MG63 (cell line): ENCODE measurements around the gene FTO. TPM values are rescaled to one million over a fixed set of nuclear protein-coding genes. Genes with fewer than 3 reads are reported as not detected.
A peak's percentile ranks its signal among the peaks of the same experiment; 100 is the strongest.

Experiments used
- DNase-seq: peaks from one replicate; pipeline ENCODE4 v3.0.0-alpha.2; 2020
- H3K27me3 ChIP-seq: fragments of 250-450 bp; sonication (Bioruptor Pico); 2 replicates; pipeline ENCODE4 v1.5.1; 2020; ENCODE audit warnings: mild to moderate bottlenecking, moderate library complexity
- H3K36me3 ChIP-seq: fragments of 250-450 bp; sonication (Bioruptor Pico); 2 replicates; pipeline ENCODE4 v1.5.1; 2020; ENCODE audit warnings: mild to moderate bottlenecking, moderate library complexity
- H3K4me3 ChIP-seq: fragments of 250-450 bp; sonication (Bioruptor Pico); 2 replicates; pipeline ENCODE4 v1.5.1; 2020; ENCODE audit warnings: mild to moderate bottlenecking, moderate library complexity
- H3K9me3 ChIP-seq: fragments of 250-450 bp; sonication (Bioruptor Pico); 2 replicates; pipeline ENCODE4 v1.5.1; 2020; ENCODE audit warnings: mild to moderate bottlenecking, moderate library complexity
- total RNA-seq: library from RNA; depleted of rRNA; stranded (reverse); fragments of >200 nt; shearing (Covaris generic); gene quantifications from 2 replicates; pipeline ENCODE4 v1.2.3, GENCODE V29; 2014; ENCODE audit warnings: low replicate concordance

Gene FTO
- total RNA-seq, 1 experiment from 2014 or later: 88.6 TPM

DNA sequence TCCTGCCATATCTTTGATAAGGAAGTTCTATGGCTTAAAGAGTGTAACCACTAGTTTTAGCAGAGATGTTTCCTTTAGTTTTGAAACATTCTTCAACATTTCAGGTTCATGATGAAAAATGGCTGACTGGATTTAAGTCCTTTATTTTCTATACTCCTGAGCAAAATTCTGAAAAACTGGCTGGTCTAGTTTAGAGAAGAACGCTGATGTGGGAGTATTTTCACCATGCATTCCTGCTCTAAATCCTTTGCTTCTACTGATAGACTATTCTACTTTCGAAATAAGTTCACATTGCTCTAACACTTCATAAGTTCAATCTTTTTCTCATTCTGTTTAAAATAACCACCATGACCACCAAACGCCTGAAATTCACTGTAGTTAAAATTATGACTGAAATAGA is 281.9 kb downstream of the FTO start:
- Histone ChIP-seq H3K27me3 (no peaks in the 10 kb centered on the region), H3K4me3 (no peak overlapping the region), H3K9me3 (no peaks in the 10 kb centered on the region), H3K36me3 (no peaks in the 10 kb centered on the region)
- DNase-seq: no peak

DNA sequence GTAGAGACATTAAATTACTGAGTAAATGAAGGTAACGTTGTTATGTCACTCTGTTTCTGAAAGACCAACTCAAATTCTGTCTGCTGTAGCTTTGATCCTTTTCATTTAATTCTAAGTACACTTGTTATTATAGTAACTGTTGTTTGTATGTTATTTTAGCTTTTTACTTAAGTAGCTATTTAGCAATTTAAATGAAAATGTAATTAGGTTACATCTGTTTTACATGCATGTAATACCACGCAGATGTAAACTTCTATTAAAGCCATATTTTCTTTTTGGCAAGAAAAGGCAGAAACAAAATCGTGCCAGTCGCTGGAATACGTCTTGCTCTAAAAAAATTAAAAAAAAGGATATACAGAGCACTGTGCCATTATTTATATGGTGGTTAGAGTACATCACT is 282.8 kb downstream of the FTO start:
- H3K36me3 ChIP-seq: no peaks in the 10 kb centered on the region
- no peak for DNase-seq
- H3K9me3 ChIP-seq: no peaks in the 10 kb centered on the region
- no peaks in the 10 kb centered on the region for H3K27me3 ChIP-seq
- no peak overlapping the region for H3K4me3 ChIP-seq

DNA sequence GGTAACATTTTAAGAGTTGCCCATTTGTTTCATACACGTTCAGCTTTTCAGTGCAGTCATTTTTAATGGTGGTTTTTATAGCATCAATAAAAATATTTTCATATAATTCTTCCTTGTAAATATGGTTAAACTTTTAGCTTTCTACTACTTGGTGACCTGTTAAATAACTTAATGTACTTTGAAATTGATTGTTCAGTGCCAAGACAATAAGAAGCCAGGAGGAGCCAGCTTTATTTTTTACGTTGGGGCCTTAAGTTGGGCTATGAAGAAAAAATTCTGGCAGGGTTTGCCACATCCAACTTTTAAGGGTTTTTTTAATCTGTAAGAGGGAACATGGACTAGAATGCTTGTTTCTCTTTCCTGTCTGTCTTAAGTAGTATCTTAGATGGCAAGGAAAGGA is 284.2 kb downstream of the FTO start:
- no peaks in the 10 kb centered on the region for H3K9me3 ChIP-seq
- no peaks in the 10 kb centered on the region; the same call in 1 of the 2 replicates for H3K36me3 ChIP-seq
- H3K27me3 ChIP-seq: no peaks in the 10 kb centered on the region
- no peak for DNase-seq
- no peak overlapping the region for H3K4me3 ChIP-seq

DNA sequence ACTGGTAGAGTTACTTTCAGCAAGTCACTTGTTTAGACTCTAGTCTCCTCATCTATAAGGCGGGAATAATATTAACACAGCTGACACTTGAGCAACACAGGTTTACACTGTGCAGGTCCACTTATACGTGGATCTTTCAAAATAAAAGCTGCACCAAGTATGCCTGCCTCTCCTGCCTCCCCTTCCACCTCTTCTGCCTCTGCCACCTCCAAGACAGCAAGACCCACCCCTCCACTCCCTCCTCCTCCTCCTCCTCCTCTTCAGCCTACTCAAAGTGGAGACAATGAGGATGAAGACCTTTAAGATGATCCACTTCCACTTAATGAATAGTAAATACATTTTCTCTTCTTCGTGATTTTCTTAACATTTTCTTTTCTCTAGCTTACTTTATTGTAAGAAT is 285.6 kb downstream of the FTO start:
- H3K4me3 ChIP-seq: no peak overlapping the region
- H3K36me3 ChIP-seq: no peaks in the 10 kb centered on the region; the same call in 1 of the 2 replicates
- DNase-seq: no peak
- H3K27me3 ChIP-seq: no peaks in the 10 kb centered on the region
- no peaks in the 10 kb centered on the region for H3K9me3 ChIP-seq

DNA sequence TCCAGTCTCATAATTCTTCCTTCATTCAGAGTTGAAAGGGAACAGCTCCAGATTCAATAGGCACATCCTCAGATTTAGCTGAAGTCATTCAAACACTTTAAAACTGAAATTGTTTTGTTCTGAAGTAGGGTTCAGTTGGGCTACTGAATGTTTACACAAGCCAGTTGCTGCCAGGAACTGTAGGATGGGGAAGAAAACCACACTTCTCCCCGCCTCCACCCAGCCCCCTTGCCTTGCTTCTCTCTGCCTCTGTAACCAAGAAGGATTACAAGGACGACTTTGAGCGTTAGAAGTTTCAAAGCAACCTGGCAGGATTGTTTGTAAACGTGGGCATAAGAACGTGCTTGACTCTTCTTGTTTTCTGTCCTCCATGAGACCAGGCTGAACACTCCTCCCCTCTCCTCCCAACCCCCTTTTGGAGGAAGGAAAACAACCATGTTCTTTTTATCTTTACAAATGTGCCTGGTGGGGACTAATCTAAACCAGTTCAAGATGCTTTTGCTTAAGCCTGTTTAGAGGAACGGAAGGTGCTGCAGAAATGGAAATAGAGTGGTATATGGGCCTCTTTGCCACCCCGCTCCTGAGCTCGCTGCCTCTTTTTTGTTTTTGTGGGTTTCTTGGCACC is 287.9 kb downstream of the FTO start:
- H3K36me3 ChIP-seq: peaks cover 5% of the 10 kb centered on the region
- no peaks in the 10 kb centered on the region for H3K27me3 ChIP-seq
- DNase-seq: peak; percentile 75
- H3K9me3 ChIP-seq: no peaks in the 10 kb centered on the region
- H3K4me3 ChIP-seq: no peak overlapping the region

DNA sequence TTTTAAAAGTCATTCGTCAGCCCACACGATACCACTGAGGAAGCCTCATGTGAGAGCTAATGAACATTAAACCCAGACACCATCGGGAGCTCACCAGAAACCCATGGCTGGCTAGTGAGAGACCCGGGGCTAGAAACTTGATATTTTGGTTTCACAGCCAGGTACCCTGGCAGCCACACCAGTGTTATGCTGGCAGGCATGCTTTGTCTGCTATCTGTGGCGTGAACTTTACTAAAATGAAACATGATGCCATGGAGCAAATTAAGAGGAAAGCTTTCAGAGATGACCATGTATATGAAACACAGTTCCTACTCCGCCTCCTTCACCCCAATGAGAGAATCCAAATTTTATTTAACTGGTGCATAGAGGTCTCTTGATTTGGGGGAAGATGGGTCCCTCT is 291.4 kb downstream of the FTO start:
- no peak for DNase-seq
- no peaks in the 10 kb centered on the region for H3K27me3 ChIP-seq
- no peaks in the 10 kb centered on the region for H3K9me3 ChIP-seq
- H3K36me3 ChIP-seq: peaks cover 8% of the 10 kb centered on the region
- no peak overlapping the region for H3K4me3 ChIP-seq

DNA sequence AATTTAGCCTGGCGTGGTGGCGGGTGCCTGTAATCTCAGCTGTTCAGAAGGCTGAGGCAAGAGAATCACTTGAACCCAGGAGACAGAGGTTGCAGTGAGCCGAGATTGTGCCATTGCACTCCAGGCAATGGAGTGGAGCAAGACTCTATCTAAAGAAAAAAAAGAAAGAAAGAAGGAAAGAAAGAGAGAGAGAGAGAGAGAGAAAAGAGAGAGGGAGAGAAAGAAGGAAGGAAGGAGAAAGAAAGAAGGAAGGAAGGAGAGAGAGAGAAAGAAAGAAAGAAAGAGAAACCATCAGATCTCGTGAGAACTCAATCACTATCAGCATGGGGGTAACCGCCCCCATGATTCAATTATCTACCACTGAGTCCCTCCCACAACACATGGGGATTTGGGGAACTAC is 293.0 kb downstream of the FTO start:
- Histone ChIP-seq H3K27me3 (no peaks in the 10 kb centered on the region), H3K4me3 (no peak overlapping the region), H3K36me3 (peaks cover 8% of the 10 kb centered on the region), H3K9me3 (no peaks in the 10 kb centered on the region)
- no peak for DNase-seq

DNA sequence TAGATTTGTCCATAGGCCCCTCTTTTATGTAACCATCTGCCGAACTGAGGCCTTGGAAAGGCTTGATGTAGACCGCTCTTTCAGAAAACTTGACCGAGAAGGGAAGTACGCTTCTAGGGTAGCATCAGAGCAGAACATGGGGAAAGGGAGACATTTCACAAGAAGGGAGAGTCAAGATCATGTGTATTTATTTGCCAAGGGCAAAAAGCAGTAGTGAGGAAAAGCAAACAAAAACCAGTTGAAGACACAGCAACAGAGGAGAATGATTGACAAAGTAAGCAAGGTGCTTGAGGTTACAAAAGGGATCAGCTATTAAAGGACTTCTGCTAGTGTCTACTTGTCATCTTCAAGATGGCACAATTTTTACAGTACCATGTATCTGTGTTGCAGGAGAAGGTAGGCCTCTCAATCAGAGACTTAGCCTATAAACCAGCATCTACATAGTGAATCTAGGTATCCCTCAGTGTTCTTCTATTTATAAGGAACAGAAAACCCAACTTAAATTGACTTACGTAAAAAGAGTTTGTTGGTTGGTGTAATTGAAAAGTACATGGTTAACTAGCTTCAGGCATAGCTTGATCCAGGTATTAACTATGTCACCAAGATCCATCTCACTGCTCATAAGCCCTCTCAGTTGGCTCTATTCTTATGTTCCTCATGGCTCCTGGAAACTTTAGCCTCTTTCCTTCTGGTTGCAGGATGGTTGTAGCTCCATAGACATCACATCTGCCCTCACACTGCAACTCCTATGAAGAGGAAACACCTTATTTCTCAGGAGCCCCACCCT is 294.3 kb downstream of the FTO start:
- Histone ChIP-seq H3K27me3 (no peaks in the 10 kb centered on the region), H3K36me3 (peaks cover 11% of the 10 kb centered on the region; the same call in 1 of the 2 replicates), H3K9me3 (no peaks in the 10 kb centered on the region), H3K4me3 (no peak overlapping the region)
- no peak for DNase-seq

DNA sequence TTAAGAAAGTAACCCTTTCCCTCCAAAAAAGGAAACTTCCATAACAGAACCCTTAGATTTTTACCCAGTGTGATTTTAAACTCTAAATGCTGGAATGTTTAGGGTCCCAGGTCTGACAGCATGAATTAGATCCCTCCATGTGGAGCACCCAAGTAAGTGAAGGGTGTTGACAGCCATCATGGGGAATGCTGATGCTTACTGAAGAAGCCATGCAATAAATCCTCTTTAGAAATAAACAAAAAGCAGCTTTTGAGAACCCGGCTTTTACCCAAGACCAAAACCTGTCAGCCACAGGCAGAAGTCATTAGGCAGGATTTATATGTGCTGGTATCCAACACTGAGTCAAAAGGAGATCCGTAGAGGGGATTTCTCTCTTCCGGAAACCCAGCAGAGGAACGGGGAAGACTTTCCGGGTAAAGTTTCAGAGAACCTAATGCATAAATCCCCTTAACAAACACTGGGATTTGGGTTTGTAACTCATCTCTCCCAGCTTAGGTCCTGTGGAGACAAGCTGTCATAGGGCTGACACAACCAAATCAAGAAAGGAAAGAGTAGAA is 295.1 kb downstream of the FTO start:
- Histone ChIP-seq H3K4me3 (no peak overlapping the region), H3K27me3 (no peaks in the 10 kb centered on the region), H3K36me3 (peaks cover 11% of the 10 kb centered on the region; the same call in 1 of the 2 replicates), H3K9me3 (no peaks in the 10 kb centered on the region)
- DNase-seq: no peak

DNA sequence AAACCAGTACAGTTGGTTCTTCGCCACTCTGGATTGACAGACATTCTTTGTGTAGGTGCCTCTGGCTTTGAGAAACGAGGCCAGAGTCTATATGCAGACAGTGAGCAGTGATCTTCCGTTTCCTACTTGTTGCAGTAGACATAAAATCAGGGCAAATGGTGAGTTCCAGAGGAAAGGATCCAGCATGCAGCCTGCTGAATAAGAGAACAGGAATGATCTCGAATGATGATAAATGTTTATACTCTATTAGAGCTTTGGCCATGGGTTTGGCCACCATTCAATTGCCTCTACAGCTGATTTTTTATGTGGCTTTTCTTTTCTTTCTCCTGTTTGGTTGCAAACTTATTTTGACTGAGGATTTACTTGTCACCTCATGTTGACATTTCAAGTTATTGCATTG is 295.9 kb downstream of the FTO start:
- H3K27me3 ChIP-seq: no peaks in the 10 kb centered on the region
- peaks cover 11% of the 10 kb centered on the region; the same call in 1 of the 2 replicates for H3K36me3 ChIP-seq
- DNase-seq: peak; percentile 14
- H3K9me3 ChIP-seq: no peaks in the 10 kb centered on the region
- H3K4me3 ChIP-seq: no peak overlapping the region

DNA sequence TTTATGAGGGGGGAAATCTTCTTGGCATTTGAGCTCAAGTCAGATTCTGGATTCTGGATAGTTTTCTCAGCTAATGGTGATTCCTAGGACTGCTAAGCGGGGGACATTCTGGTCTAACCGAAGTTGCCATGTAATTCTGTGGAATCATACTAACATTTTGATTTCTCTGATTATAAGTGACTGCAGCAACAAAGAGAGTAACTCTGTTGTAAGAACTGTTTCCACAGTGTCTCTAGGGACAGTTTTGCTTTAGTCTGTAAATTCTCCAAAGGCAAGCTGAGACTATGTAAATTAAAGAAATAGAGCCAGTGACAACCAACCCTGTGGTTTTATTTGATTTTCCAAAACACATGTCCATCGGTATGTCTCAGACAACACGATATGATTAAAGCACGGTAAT is 296.4 kb downstream of the FTO start:
- Histone ChIP-seq H3K9me3 (no peaks in the 10 kb centered on the region), H3K36me3 (peaks cover 11% of the 10 kb centered on the region; the same call in 1 of the 2 replicates), H3K27me3 (no peaks in the 10 kb centered on the region), H3K4me3 (no peak overlapping the region)
- DNase-seq: no peak

DNA sequence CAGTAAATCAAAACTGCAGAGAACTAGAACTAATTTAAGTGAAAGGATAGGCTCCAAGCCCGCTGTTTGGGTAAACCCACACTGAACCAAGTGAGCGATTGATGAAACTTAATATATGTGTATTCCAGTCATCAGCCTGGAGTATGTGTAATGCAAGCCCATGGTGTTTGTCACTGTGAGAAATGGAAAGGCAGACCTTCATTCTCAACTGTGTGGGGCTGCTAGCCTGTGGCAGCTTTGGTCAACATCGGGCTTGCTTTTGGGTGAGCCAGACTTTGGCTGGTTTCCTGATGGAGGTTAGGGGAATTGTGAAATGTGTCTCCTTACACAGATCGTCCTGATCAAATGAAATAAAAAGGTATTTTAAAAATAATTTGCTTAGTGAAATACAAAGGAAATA is 302.7 kb downstream of the FTO start:
- peaks cover 6% of the 10 kb centered on the region; the same call in 1 of the 2 replicates for H3K9me3 ChIP-seq
- no peak for DNase-seq
- H3K4me3 ChIP-seq: no peak overlapping the region
- peaks cover 16% of the 10 kb centered on the region for H3K36me3 ChIP-seq
- no peaks in the 10 kb centered on the region for H3K27me3 ChIP-seq

DNA sequence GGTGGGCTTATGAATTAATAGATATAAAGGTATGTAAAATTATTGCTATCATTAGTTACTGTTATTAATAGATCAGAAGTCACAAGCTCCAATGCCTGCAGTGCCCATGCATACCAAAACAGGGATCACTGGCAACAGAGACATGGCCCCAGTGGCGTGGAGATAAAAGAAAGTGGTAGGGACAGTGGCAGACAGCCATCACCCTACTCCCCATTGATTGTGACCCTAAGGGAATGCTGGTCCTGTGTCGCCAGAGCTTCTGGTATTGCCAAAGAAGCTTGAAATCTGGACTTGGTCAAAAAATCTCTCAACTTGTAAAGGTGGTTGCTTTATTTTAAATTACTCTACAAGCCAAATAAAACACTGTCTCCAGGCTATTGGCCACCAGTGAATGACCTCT is 303.5 kb downstream of the FTO start:
- Histone ChIP-seq H3K27me3 (no peaks in the 10 kb centered on the region), H3K9me3 (peaks cover 14% of the 10 kb centered on the region), H3K36me3 (peaks cover 13% of the 10 kb centered on the region), H3K4me3 (no peak overlapping the region)
- DNase-seq: no peak

DNA sequence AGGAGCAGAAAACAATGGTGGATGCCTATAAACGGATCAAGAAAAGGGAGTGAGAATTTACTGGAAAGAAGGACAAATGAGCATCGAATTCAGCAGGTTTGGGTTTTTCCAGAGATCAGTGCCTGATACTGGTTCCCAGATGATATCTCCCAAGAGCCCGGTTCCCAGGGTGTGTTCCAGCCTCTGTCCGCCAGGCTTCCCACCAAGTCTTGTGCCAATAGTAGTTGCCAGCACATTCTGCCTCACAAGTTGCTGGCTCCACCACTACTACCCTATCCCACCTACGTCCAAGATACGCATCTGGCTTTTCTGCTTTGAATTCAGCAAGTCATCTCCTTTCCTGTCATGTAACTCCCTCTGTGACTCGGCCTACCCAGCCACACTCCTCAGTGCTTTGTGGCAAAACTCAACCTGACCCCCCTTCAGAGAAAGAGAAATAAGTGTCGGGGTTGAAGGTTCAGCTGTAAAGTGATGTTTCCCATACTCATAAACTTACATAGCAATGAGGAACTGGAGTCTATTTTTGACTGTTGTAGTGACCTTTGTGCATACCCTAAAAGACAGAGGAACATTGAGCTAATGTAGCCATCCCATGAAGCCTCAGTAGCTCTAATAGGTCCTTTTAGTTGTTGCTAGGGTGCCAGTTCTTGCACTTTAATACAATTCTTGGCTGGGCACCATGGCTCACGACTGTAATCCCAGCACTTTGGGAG is 305.7 kb downstream of the FTO start:
- DNase-seq: no peak
- H3K9me3 ChIP-seq: peaks cover 19% of the 10 kb centered on the region
- no peak overlapping the region for H3K4me3 ChIP-seq
- H3K27me3 ChIP-seq: no peaks in the 10 kb centered on the region
- H3K36me3 ChIP-seq: peaks cover 18% of the 10 kb centered on the region

DNA sequence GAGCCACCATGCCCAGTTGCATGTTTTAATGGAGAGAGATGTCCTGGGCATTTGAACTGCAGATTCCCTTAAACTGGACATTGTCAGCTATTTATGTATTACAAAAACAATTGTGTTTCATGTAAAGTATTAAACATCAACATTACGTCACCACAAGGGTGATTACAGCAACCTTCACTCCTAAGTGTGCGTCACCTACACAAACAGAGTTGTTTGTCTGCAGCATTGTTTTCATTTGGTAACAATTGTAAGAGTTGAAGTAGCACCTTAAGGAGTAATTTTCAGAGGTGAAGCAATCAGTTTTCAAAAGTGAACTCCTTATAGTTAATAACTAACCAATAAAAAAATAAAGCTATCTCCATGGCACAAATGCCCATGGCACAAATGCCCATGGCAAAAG is 311.2 kb downstream of the FTO start:
- Histone ChIP-seq H3K9me3 (peaks cover 19% of the 10 kb centered on the region), H3K36me3 (peaks cover 19% of the 10 kb centered on the region), H3K4me3 (no peak overlapping the region), H3K27me3 (no peaks in the 10 kb centered on the region)
- no peak for DNase-seq

DNA sequence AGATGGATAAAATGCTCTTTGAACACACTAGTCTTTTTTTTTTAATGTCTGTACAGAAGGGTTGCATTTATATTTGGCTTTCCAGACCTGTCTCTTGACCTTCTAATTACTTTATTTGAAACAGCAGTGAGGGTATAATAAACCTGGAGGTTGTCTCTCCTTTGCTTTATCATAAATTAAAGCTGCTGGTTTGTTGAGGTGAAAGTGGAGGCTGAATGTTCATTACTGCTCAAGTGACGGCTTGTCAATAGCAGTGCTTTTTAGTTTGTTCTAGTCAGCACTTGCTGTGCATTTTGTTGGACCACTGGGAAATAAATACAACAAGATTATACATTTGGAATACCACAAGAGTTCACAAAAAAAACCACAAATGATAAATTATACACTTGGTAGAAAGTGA is 318.4 kb downstream of the FTO start:
- Histone ChIP-seq H3K36me3 (peaks cover 6% of the 10 kb centered on the region; the same call in 1 of the 2 replicates), H3K9me3 (0 out of 2 replicates have a peak, but pooled peaks cover under 1% of the 10 kb centered on the region), H3K27me3 (no peaks in the 10 kb centered on the region), H3K4me3 (no peak overlapping the region)
- DNase-seq: no peak

DNA sequence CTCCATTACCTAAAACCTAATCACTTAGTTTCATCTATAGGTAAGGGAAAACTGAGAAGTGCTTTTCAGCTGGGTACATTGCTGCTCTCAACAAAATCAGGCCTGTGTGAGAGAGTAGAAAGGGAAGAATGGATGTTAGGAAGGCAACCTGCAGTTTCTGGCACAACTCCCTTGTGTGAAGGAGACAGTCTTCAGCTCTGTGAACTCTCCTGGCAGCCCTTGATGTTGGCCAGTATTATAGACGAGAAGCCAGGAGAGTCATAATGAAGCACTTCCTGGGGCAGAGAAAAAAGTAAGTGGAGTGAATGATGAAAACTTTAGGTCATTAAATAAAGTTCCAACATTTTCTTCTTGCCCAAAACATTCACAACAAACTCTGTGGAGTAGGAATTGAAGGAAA is 322.5 kb downstream of the FTO start:
- H3K36me3 ChIP-seq: peaks cover 20% of the 10 kb centered on the region
- H3K4me3 ChIP-seq: no peak overlapping the region
- DNase-seq: peak; percentile 94
- no peaks in the 10 kb centered on the region for H3K27me3 ChIP-seq
- H3K9me3 ChIP-seq: peaks cover 26% of the 10 kb centered on the region
